ENCODE results near the gene FOXJ1.

The FOXJ1 gene

DNA sequence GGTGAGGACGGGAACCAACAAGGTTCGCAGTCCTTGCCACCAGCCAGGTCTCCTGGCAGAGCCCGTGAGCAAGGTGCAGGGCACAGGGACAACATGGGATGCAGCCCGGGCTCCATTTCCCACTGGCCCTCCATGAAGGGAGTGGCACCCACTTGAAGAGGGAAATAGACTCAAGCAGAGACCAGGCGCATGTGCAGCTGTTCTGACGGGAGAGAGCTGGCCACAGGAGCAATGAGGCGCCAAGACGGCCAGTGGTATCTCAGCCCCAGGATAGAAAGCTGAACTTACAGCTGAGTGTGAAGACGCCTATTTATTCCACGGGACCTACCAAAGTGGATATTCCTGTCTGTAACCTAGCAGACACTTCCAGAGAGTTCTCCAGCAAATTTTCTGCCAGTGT, 8.2 kb upstream of the FOXJ1 start:
- Histone ChIP-seq H3K36me3 (ENCODE audit: control insufficient read depth, low read length) (no peaks in the 10 kb centered on the region), H3K4me1 (ENCODE audit: control insufficient read depth, low read length) (peaks cover 30% of the 10 kb centered on the region), H3K4me2 (ENCODE audit: low read length) (no peak overlapping the region), H3K27ac (ENCODE audit: low read depth, low read length) (no peak overlapping the region), H3K9me3 (ENCODE audit: control insufficient read depth, insufficient read depth, low read length) (no peaks in the 10 kb centered on the region), H3K27me3 (ENCODE audit: control insufficient read depth, low read length) (no peaks in the 10 kb centered on the region), H3K9me2 (replicated peaks; ENCODE audit: control insufficient read depth, low read length) (no peaks in the 10 kb centered on the region), H3F3A (ENCODE audit: control insufficient read depth, insufficient read depth) (no peaks in the 10 kb centered on the region), H3K4me3 (ENCODE audit: low read length) (no peak overlapping the region), H4K20me1 (ENCODE audit: control insufficient read depth, insufficient read depth, low read depth, low read length) (no peaks in the 10 kb centered on the region), H3K79me2 (ENCODE audit: control insufficient read depth, low read length) (no peaks in the 10 kb centered on the region)
- no peak for TF ChIP-seq EZH2phosphoT487 (IDR thresholded peaks at IDR 0.05; ENCODE audit: borderline replicate concordance, low read length)
- TF ChIP-seq, protein P1, sequence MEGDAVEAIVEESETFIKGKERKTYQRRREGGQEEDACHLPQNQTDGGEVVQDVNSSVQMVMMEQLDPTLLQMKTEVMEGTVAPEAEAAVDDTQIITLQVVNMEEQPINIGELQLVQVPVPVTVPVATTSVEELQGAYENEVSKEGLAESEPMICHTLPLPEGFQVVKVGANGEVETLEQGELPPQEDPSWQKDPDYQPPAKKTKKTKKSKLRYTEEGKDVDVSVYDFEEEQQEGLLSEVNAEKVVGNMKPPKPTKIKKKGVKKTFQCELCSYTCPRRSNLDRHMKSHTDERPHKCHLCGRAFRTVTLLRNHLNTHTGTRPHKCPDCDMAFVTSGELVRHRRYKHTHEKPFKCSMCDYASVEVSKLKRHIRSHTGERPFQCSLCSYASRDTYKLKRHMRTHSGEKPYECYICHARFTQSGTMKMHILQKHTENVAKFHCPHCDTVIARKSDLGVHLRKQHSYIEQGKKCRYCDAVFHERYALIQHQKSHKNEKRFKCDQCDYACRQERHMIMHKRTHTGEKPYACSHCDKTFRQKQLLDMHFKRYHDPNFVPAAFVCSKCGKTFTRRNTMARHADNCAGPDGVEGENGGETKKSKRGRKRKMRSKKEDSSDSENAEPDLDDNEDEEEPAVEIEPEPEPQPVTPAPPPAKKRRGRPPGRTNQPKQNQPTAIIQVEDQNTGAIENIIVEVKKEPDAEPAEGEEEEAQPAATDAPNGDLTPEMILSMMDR (IDR thresholded peaks at IDR 0.05; ENCODE audit: low read depth, low read length, poor library complexity, severe bottlenecking), result no peak

DNA sequence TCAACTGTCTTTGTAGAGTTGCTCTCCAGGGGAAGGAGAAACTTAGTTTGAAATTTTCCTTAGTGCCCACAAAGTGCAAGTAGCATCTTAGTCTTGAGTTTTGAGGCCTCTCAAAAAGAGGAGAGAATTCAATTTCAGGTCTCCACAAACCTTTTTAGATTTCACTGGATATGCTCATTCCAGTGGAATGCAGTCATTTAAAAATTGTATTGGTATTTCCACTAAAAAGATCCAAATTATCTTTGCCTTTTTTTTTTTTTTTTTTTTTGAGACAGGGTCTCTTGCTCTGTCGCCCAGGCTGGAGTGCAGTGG, 6.9 kb upstream of the FOXJ1 start:
- H3K27ac ChIP-seq (ENCODE audit: low read depth, low read length), result no peak overlapping the region
- no peaks in the 10 kb centered on the region for H3K9me3 ChIP-seq (ENCODE audit: control insufficient read depth, insufficient read depth, low read length)
- H3K27me3 ChIP-seq (ENCODE audit: control insufficient read depth, low read length), result no peaks in the 10 kb centered on the region
- H3K36me3 ChIP-seq (ENCODE audit: control insufficient read depth, low read length), result no peaks in the 10 kb centered on the region
- H3K4me3 ChIP-seq (ENCODE audit: low read length), result no peak overlapping the region
- no peaks in the 10 kb centered on the region for H3K79me2 ChIP-seq (ENCODE audit: control insufficient read depth, low read length)
- H4K20me1 ChIP-seq (ENCODE audit: control insufficient read depth, insufficient read depth, low read depth, low read length), result no peaks in the 10 kb centered on the region
- H3K4me2 ChIP-seq (ENCODE audit: low read length), result no peak overlapping the region
- TF ChIP-seq EZH2phosphoT487 (IDR thresholded peaks at IDR 0.05; ENCODE audit: borderline replicate concordance, low read length), result no peak
- TF ChIP-seq, protein P1 (IDR thresholded peaks at IDR 0.05; ENCODE audit: low read depth, low read length, poor library complexity, severe bottlenecking), result no peak
- H3F3A ChIP-seq (ENCODE audit: control insufficient read depth, insufficient read depth), result peaks cover 5% of the 10 kb centered on the region
- H3K4me1 ChIP-seq (ENCODE audit: control insufficient read depth, low read length), result peaks cover 43% of the 10 kb centered on the region
- no peaks in the 10 kb centered on the region for H3K9me2 ChIP-seq (replicated peaks; ENCODE audit: control insufficient read depth, low read length)

DNA sequence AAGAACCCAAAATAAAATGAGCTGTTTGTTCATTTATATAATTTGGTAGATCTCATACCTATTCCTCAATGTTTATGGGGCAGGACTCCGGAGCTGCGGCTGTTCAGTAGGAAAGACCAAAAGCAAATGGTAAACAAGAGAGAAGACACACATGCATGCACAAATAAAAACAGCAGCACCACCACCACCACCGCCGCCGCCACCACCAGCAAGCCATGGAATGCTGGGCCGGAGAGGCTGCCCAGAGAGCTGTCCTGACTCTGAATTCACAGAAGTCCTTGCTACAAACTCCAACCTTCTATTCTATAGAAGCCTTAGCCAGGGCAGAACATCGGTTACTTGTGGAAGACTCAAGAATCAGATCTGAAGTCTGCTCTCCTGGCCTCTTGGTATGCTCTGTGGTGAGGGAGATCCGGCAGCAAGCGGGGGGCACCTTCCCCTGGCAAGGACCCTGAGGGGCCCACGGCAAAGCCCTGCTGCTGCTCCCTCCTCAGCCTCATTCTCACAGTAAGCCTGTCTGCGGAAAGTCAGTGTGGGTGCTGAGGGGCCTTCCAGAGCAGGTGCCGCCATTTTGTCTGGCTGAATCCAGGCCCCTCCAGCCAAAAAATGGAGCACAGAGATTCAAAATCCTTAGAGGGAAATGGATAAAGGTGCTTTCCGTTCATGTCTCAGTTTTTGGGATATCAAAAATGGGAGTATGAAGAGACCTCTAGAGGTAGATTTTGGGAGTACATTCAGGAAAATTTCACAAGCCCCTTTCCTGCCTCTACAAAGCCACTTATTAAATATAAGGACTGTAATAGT, 6.4 kb upstream of the FOXJ1 start:
- H3K4me1 ChIP-seq (ENCODE audit: control insufficient read depth, low read length), result peaks cover 47% of the 10 kb centered on the region
- H3K36me3 ChIP-seq (ENCODE audit: control insufficient read depth, low read length), result no peaks in the 10 kb centered on the region
- H3K4me3 ChIP-seq (ENCODE audit: low read length), result no peak overlapping the region
- H3K79me2 ChIP-seq (ENCODE audit: control insufficient read depth, low read length), result no peaks in the 10 kb centered on the region
- H3K27me3 ChIP-seq (ENCODE audit: control insufficient read depth, low read length), result no peaks in the 10 kb centered on the region
- no peaks in the 10 kb centered on the region for H3K9me2 ChIP-seq (replicated peaks; ENCODE audit: control insufficient read depth, low read length)
- peaks cover 7% of the 10 kb centered on the region for H3F3A ChIP-seq (ENCODE audit: control insufficient read depth, insufficient read depth)
- no peaks in the 10 kb centered on the region for H3K9me3 ChIP-seq (ENCODE audit: control insufficient read depth, insufficient read depth, low read length)
- no peaks in the 10 kb centered on the region for H4K20me1 ChIP-seq (ENCODE audit: control insufficient read depth, insufficient read depth, low read depth, low read length)
- no peak overlapping the region for H3K4me2 ChIP-seq (ENCODE audit: low read length)
- TF ChIP-seq, protein P1 (IDR thresholded peaks at IDR 0.05; ENCODE audit: low read depth, low read length, poor library complexity, severe bottlenecking), result peak; percentile 66
- no peak for TF ChIP-seq EZH2phosphoT487 (IDR thresholded peaks at IDR 0.05; ENCODE audit: borderline replicate concordance, low read length)
- no peak overlapping the region for H3K27ac ChIP-seq (ENCODE audit: low read depth, low read length)
